ENCODE data around the gene TMPRSS3.

- no peak for TF ChIP-seq CTCF (conservative IDR thresholded peaks at IDR 0.05; ENCODE audit: low read depth, low read length)
- TF ChIP-seq EZH2 (IDR thresholded peaks at IDR 0.05; ENCODE audit: borderline replicate concordance, low read depth, low read length, poor library complexity, severe bottlenecking), result no peak
These were observed 51.8 kb downstream of the TMPRSS3 start for GRCh38 chr21:42343963-42344510.
